ENCODE measurements around the gene STK38.

The STK38 gene

DNA sequence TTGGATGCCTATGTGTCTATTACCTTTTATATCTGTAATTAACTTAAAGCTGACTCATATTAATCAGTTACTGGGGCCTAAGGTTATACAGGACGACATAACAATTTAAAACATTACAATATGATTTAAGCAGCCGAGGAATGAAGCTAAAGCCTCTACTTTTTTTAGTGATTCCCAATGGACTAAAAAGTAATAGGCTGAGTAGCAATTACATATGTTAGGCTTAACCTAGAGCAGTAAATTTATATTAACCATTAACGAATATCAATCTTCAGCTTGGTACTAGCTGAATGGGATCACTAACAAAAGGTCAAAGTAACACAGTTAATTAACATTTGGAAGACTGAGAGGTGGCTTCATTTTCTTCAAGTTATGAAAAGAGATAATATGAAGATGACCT is 43.1 kb downstream of the STK38 start:
- DNase-seq (ENCODE audit: low read depth), result no peak
- H3K4me3 ChIP-seq (replicated peaks; ENCODE audit: low read depth, low read length), result no peak overlapping the region
- TF ChIP-seq, protein P1, sequence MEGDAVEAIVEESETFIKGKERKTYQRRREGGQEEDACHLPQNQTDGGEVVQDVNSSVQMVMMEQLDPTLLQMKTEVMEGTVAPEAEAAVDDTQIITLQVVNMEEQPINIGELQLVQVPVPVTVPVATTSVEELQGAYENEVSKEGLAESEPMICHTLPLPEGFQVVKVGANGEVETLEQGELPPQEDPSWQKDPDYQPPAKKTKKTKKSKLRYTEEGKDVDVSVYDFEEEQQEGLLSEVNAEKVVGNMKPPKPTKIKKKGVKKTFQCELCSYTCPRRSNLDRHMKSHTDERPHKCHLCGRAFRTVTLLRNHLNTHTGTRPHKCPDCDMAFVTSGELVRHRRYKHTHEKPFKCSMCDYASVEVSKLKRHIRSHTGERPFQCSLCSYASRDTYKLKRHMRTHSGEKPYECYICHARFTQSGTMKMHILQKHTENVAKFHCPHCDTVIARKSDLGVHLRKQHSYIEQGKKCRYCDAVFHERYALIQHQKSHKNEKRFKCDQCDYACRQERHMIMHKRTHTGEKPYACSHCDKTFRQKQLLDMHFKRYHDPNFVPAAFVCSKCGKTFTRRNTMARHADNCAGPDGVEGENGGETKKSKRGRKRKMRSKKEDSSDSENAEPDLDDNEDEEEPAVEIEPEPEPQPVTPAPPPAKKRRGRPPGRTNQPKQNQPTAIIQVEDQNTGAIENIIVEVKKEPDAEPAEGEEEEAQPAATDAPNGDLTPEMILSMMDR (IDR thresholded peaks at IDR 0.05; ENCODE audit: low read length, missing control alignments), result no peak

DNA sequence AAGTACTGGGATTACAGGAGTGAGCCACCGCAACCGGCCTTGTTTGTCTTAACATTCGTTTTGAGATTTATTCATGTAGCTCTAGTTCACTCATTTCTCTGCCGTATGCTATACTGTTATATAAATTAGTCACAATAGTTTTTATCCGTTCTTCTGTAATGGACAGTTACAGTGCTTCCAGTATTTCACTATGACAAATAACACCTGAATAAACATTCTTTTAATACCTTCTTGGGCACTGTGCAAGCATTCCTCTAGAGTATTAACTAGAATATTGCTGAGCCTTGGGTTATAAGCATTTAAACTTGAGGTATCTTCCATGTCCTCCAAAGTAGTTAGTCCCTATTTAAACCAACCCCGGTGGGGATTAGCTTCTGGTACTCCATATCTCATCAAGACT is 45.6 kb downstream of the STK38 start:
- no peak for DNase-seq (ENCODE audit: low read depth)
- H3K4me3 ChIP-seq (replicated peaks; ENCODE audit: low read depth, low read length), result no peak overlapping the region
- TF ChIP-seq, protein P1 (IDR thresholded peaks at IDR 0.05; ENCODE audit: low read length, missing control alignments), result no peak

DNA sequence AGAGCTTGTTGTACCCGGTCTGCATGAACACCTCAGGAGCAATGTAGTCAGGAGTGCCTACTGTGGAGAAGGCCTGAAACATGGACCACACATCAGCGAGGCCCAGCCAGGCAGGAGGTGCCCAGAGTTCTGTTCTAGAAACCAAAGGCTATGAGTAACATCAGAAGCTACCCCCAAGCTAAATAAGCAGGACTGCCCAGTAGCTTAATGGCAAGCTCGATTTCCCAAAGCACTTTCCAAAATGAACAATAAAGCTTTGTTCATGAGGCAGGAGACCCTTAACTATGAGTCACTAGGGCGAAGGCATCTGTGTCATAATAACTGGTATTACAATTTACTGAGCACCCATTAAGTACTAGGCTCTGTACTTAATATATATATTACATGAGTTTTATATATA is 47.4 kb downstream of the STK38 start:
- H3K4me3 ChIP-seq (replicated peaks; ENCODE audit: low read depth, low read length), result no peak overlapping the region
- no peak for DNase-seq (ENCODE audit: low read depth)
- TF ChIP-seq, protein P1 (IDR thresholded peaks at IDR 0.05; ENCODE audit: low read length, missing control alignments), result no peak

DNA sequence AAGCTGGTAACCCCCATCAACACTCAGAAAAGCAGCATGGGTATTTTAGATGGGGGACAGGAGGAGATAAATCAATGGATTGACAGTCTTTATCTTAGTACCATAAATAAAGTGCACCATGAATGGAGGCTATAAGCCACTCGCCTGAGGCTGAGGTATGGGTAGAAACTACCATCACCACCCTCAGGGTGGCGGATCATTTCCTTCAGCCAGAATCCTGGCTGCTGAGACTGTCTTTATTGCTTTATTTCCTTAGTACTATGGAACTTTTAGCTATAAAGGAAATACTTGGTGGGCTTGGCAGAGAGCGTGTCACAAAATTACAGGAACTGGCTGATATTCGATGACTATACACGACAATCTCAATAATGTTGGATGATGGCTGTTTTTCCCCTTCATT is 52.2 kb downstream of the STK38 start:
- H3K4me3 ChIP-seq (replicated peaks; ENCODE audit: low read depth, low read length), result no peak overlapping the region
- no peak for DNase-seq (ENCODE audit: low read depth)
- TF ChIP-seq, protein P1 (IDR thresholded peaks at IDR 0.05; ENCODE audit: low read length, missing control alignments), result no peak

DNA sequence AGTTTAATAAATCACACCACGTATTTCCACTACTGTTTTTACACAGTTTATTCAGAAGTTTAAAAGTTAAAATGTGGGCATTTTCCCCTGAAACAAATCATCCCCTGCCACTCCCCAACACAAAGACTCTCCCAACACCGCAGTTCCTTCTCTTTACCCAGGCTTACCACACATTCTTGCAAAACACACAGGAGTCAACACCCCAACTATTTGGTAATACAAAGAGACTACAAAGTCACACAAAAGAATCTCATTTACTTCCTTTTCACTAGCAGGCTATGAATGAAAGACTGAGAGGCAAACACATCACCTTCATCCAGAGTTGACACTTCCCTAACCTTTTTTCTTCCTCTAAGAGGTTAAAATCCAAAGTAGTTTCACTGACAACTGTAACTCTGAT is 53.4 kb downstream of the STK38 start:
- TF ChIP-seq, protein P1 (IDR thresholded peaks at IDR 0.05; ENCODE audit: low read length, missing control alignments), result no peak
- no peak overlapping the region for H3K4me3 ChIP-seq (replicated peaks; ENCODE audit: low read depth, low read length)
- peak; percentile 17 for DNase-seq (ENCODE audit: low read depth)

DNA sequence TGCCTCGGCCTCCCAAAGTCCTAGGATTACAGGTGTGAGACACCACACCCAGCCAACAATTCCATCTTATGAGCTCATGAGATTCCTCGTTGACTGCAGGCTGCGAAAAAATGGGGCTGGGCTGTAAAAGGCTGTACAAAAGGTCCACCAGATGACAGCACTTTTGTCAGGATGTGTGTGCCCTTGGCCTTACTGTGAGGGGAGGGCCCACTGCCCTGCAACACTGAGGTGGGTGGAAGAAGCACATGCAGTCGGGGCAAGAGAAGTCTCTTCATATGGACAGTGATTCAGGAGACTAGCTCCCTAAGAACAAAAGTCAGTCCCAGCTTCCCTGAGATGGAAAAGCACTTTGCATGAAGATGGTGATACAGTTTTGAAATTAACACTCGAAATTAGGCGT is 54.0 kb downstream of the STK38 start:
- TF ChIP-seq, protein P1 (IDR thresholded peaks at IDR 0.05; ENCODE audit: low read length, missing control alignments), result no peak
- DNase-seq (ENCODE audit: low read depth), result no peak
- H3K4me3 ChIP-seq (replicated peaks; ENCODE audit: low read depth, low read length), result no peak overlapping the region

DNA sequence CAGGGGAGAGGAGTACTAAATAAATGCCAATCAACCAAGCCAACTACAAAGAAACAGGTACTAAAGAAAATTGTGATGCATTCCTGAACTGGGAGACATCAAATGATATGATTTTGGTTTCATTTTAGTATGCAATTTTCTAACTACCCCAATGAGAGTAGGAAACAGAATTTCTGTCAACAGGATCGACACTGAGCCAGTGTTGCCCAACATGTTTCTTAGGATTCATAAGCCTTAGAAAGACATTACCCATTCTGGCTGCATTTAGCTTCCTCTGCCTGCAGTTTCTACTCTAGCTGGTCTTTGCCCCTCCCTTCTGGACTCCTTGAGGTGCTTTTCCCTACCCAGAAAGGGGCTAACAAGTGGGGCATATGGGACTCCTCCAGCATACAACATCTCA is 54.7 kb downstream of the STK38 start:
- DNase-seq (ENCODE audit: low read depth), result no peak
- TF ChIP-seq, protein P1 (IDR thresholded peaks at IDR 0.05; ENCODE audit: low read length, missing control alignments), result no peak
- H3K4me3 ChIP-seq (replicated peaks; ENCODE audit: low read depth, low read length), result no peak overlapping the region
